Endothelial cell of umbilical vein (primary cell): ENCODE data around the gene LMF1. TPM values are rescaled to one million over a fixed set of nuclear protein-coding genes. Genes with fewer than 3 reads are reported as not detected.
A peak's percentile ranks its signal among the peaks of the same experiment; 100 is the strongest.

Experiments used
- BruUV-seq: library from RNA; stranded (reverse); fragments of 400-500 nt; replicated peaks from 2 replicates; lab custom pipeline; 2021; lab: Mats Ljungman, UMichigan
- CTCF ChIA-PET: fragments of 300-600, 350-600 bp; sonication (Branson Sonifier 250); formaldehyde crosslinking; loops from one replicate; lab custom pipeline; 2021; ENCODE audit warnings: antibody characterized with exemption, inconsistent platforms; lab: Charles Lee
- POLR2A ChIA-PET: fragments of 300-600, 350-600 bp; sonication (Branson Sonifier 250); formaldehyde crosslinking; loops from one replicate; lab custom pipeline; 2021; ENCODE audit warnings: antibody characterized with exemption, inconsistent platforms; lab: Charles Lee
- DNase-seq: peaks from one replicate; pipeline ENCODE4 v3.0.0-alpha.2; 2011; ENCODE audit warnings: low read depth, low spot score
- FAIRE-seq: peaks from 2 replicates; lab custom pipeline; 2011; peaks lifted over from hg19 to GRCh38; lab: Jason Lieb, UNC
- H2AFZ ChIP-seq: 2 replicates; pipeline ENCODE4 v1.6.0; 2012; ENCODE audit warnings: low read depth, low read length, control low read depth, inconsistent platforms
- H3K27ac ChIP-seq: 2 replicates; pipeline ENCODE4 v1.5.1; 2011; ENCODE audit warnings: low read depth, mild to moderate bottlenecking, control low read depth, low read length, moderate library complexity; ENCODE audit not compliant: insufficient read depth
- H3K27me3 ChIP-seq, 2 experiments: 2 replicates each; pipeline versions ENCODE4 v1.6.0 to v1.6.1; 2011; ENCODE audit warnings: low read length in 2 of 2, mixed read lengths in 1 of 2; ENCODE audit not compliant: control insufficient read depth in 2 of 2, insufficient read depth in 2 of 2
- H3K36me3 ChIP-seq, 2 experiments: 2 replicates in 1 of 2; 3 replicates in 1 of 2; pipeline ENCODE4 v1.5.1; 2011; ENCODE audit warnings: low read length in 2 of 2, mild to moderate bottlenecking in 1 of 2, moderate library complexity in 1 of 2; ENCODE audit not compliant: control insufficient read depth in 2 of 2, insufficient read depth in 2 of 2; ENCODE audit errors: extremely low read depth in 1 of 2
- H3K4me1 ChIP-seq: 3 replicates; pipeline ENCODE4 v1.5.1; 2011; ENCODE audit warnings: mild to moderate bottlenecking, low read length; ENCODE audit not compliant: control insufficient read depth, insufficient read depth; ENCODE audit errors: extremely low read depth
- H3K4me2 ChIP-seq: 2 replicates; pipeline ENCODE4 v1.6.1; 2011; ENCODE audit warnings: low read length, control low read depth, mixed read lengths; ENCODE audit not compliant: insufficient read depth
- H3K4me3 ChIP-seq, 3 experiments: fragments of 200-600 bp in 1 of 3; sonication (generic), shearing (Covaris generic) in 1 of 3; replicated peaks in 1 of 3; 2 replicates each; pipeline ENCODE4 v1.5.1; 2011 to 2016; ENCODE audit warnings: control low read depth in 3 of 3, low read length in 3 of 3, mild to moderate bottlenecking in 2 of 3, inconsistent platforms in 1 of 3, low read depth in 1 of 3, moderate library complexity in 1 of 3; ENCODE audit not compliant: insufficient read depth in 1 of 3
- H3K79me2 ChIP-seq: 2 replicates; pipeline ENCODE4 v1.6.0; 2012; ENCODE audit warnings: low read length, inconsistent platforms; ENCODE audit not compliant: control insufficient read depth, insufficient read depth
- H3K9ac ChIP-seq: replicated peaks from 2 replicates; pipeline ENCODE3; 2011; ENCODE audit warnings: low read length, control low read depth; ENCODE audit not compliant: insufficient read depth; ENCODE audit errors: extremely low read depth
- H3K9me1 ChIP-seq: replicated peaks from 3 replicates; pipeline ENCODE4 v1.6.0; 2011; ENCODE audit warnings: mild to moderate bottlenecking, low read length; ENCODE audit not compliant: control insufficient read depth, insufficient read depth; ENCODE audit errors: extremely low read depth
- H3K9me3 ChIP-seq: replicated peaks from 2 replicates; pipeline ENCODE4 v1.5.1; 2012; ENCODE audit warnings: low read length, inconsistent platforms; ENCODE audit not compliant: control insufficient read depth, insufficient read depth
- H4K20me1 ChIP-seq: replicated peaks from 2 replicates; pipeline ENCODE3; 2011; ENCODE audit warnings: mild to moderate bottlenecking, low read length; ENCODE audit not compliant: control insufficient read depth, insufficient read depth; ENCODE audit errors: extremely low read depth
- CTCF ChIP-seq, 2 donors: IDR thresholded peaks; 1 replicate in 1 of 2; 2 replicates in 1 of 2; pipeline ENCODE4 v1.5.1; 2011; ENCODE audit warnings: low read length in 2 of 2, mild to moderate bottlenecking in 2 of 2, moderate library complexity in 2 of 2, control low read depth in 1 of 2, inconsistent platforms in 1 of 2, low read depth in 1 of 2; ENCODE audit not compliant: insufficient read depth in 1 of 2; ENCODE audit errors: extremely low read depth in 1 of 2
- EZH2 ChIP-seq: IDR thresholded peaks from 2 replicates; pipeline ENCODE4 v1.6.1; 2012; ENCODE audit warnings: borderline replicate concordance, low read depth, mild to moderate bottlenecking, moderate library complexity, low read length, inconsistent platforms; ENCODE audit not compliant: severe bottlenecking
- FOS ChIP-seq: IDR thresholded peaks from 2 replicates; pipeline ENCODE4 v1.6.1; 2011; ENCODE audit warnings: mild to moderate bottlenecking, low read length, moderate library complexity, borderline replicate concordance; ENCODE audit not compliant: insufficient read depth
- GATA2 ChIP-seq: IDR thresholded peaks from 2 replicates; pipeline ENCODE4 v1.7.0; 2011; ENCODE audit warnings: low read depth, mild to moderate bottlenecking, moderate library complexity, mixed read lengths, low read length; ENCODE audit not compliant: insufficient read length, insufficient read depth
- JUN ChIP-seq: IDR thresholded peaks from 2 replicates; pipeline ENCODE4 v1.6.1; 2011; ENCODE audit warnings: borderline replicate concordance, low read depth; ENCODE audit not compliant: insufficient read length, insufficient read depth
- MAX ChIP-seq: IDR thresholded peaks from 2 replicates; pipeline ENCODE4 v1.6.1; 2011; ENCODE audit not compliant: insufficient read depth, insufficient read length
- MYC ChIP-seq: IDR thresholded peaks from one replicate; pipeline ENCODE4 v1.6.1; 2011; ENCODE audit warnings: mild to moderate bottlenecking, low read depth, low read length
- POLR2A ChIP-seq: IDR thresholded peaks from 2 replicates; pipeline ENCODE4 v1.6.1; 2012; ENCODE audit warnings: low read depth, mild to moderate bottlenecking, control low read depth, low read length
- POLR2AphosphoS5 ChIP-seq: IDR thresholded peaks from 2 replicates; pipeline ENCODE4 v1.6.1; 2012; ENCODE audit warnings: low read depth, mild to moderate bottlenecking, control low read depth, low read length, moderate library complexity; ENCODE audit not compliant: insufficient read depth
- dilution Hi-C: fragments of 300-500 bp; cut with MboI; formaldehyde crosslinking; loops from one replicate; pipeline ENCODE4 v1.15.0; 2019; ENCODE audit warnings: low sequenced_read_pairs; ENCODE audit not compliant: extremely low pct_ligation_motif_present
- intact Hi-C: fragments of 100-400 bp; cut with micrococcal nuclease; formaldehyde crosslinking; loops from one replicate; pipeline ENCODE4 v1.10.0; 2022
- polyA plus RNA-seq, 4 experiments: library from polyadenylated mRNA; depleted of rRNA in 3 of 4; stranded (reverse) in 3 of 4; unstranded in 1 of 4; fragments of >200 nt; gene quantifications; 2 replicates each; pipeline versions ENCODE4 v1.2.1 to v1.2.3, GENCODE V29; 2011 to 2012; ENCODE audit warnings: missing spikeins in 1 of 4
- total RNA-seq: library from RNA; stranded (reverse); gene quantifications from 2 replicates; pipeline ENCODE4 v1.2.3, GENCODE V29; 2021

The LMF1 gene
- total and polyA plus RNA-seq, 2 donors (not counting 3 experiments of a cell fraction or from before 2014, with no cell fraction given), result 17.8 TPM

GRCh38 chr16:818592-818991 is 152.2 kb downstream of the LMF1 start:
- POLR2A ChIA-PET, result no interaction called here
- intact Hi-C loops, result no loop called here

GRCh38 chr16:818132-818531 is 152.7 kb downstream of the LMF1 start:
- no TSS peak for BruUV-seq
- peaks cover 0 to 14% of the 10 kb centered on the region in 2 experiments for H3K27me3 ChIP-seq
- dilution Hi-C loops, result no loop called here
- H3K27ac ChIP-seq, result no peak overlapping the region
- no peaks in the 10 kb centered on the region for H3K4me1 ChIP-seq
- ChIA-PET CTCF (no interaction called here), POLR2A (no interaction called here)
- no peaks in the 10 kb centered on the region for H3K36me3 ChIP-seq
- intact Hi-C loops, result no loop called here
- H3K4me2 ChIP-seq, result no peak overlapping the region
- no peak for DNase-seq
- H3K79me2 ChIP-seq, result no peaks in the 10 kb centered on the region
- H3K9me1 ChIP-seq, result no peaks in the 10 kb centered on the region
- H3K9ac ChIP-seq, result no peak overlapping the region
- no peaks in the 10 kb centered on the region for H4K20me1 ChIP-seq
- H3K9me3 ChIP-seq, result no peaks in the 10 kb centered on the region
- no peak for TF ChIP-seq POLR2A
- no peak for TF ChIP-seq POLR2AphosphoS5
- TF ChIP-seq MYC, result no peak
- TF ChIP-seq EZH2, result no peak
- TF ChIP-seq MAX, result no peak
- TF ChIP-seq GATA2, result no peak
- no peak for TF ChIP-seq JUN
- TF ChIP-seq FOS, result no peak
- TF ChIP-seq CTCF (IDR thresholded peaks at IDR 0.05; ENCODE audit: extremely low read depth in 1 of 2, insufficient read depth in 1 of 2, low read depth in 1 of 2, low read length in 2 of 2), result no peak
- no peak overlapping the region for H3K4me3 ChIP-seq
- no peak overlapping the region for H2AFZ ChIP-seq
- no peak for FAIRE-seq

More at GRCh38 chr16:818592-818991, 152.2 kb downstream of the LMF1 start:
- H3K4me2 ChIP-seq, result no peak overlapping the region
- H3K79me2 ChIP-seq, result no peaks in the 10 kb centered on the region
- no peak overlapping the region for H3K27ac ChIP-seq
- no peak overlapping the region for H3K4me3 ChIP-seq
- no peaks in the 10 kb centered on the region for H4K20me1 ChIP-seq
- H3K9ac ChIP-seq, result no peak overlapping the region
- no peaks in the 10 kb centered on the region for H3K9me1 ChIP-seq
- H3K36me3 ChIP-seq, result no peaks in the 10 kb centered on the region
- peaks cover 0 to 10% of the 10 kb centered on the region in 2 experiments for H3K27me3 ChIP-seq
- dilution Hi-C loops, result no loop called here
- FAIRE-seq (peak; percentile 72), DNase-seq (no peak)
- H3K4me1 ChIP-seq, result no peaks in the 10 kb centered on the region
- no peak for TF ChIP-seq POLR2AphosphoS5
- TF ChIP-seq MAX, result no peak
- no peak for TF ChIP-seq MYC
- no peak for TF ChIP-seq FOS
- TF ChIP-seq POLR2A, result no peak
- no peaks in the 10 kb centered on the region for H3K9me3 ChIP-seq
- H2AFZ ChIP-seq, result no peak overlapping the region
- BruUV-seq, result no TSS peak
- CTCF ChIA-PET, result no interaction called here
